Muscle layer of duodenum (tissue), 2 donors: ENCODE measurements around the gene PDE6C.

ENCODE experiments used
- H3K27ac ChIP-seq: one replicate; pipeline ENCODE4 v1.7.0; 2013; ENCODE audit warnings: mild to moderate bottlenecking, low read length
- H3K27me3 ChIP-seq: one replicate; pipeline ENCODE4 v1.7.0; 2013; ENCODE audit warnings: low read depth, mild to moderate bottlenecking, control low read depth, low read length
- H3K36me3 ChIP-seq, 2 donors: one replicate each; pipeline ENCODE4 v1.7.0; 2013; ENCODE audit warnings: low read length in 2 of 2, control low read depth in 1 of 2, mild to moderate bottlenecking in 1 of 2; ENCODE audit not compliant: insufficient read depth in 2 of 2, control insufficient read depth in 1 of 2
- H3K4me1 ChIP-seq, 2 donors: one replicate each; pipeline ENCODE4 v1.7.0; 2013; ENCODE audit warnings: low read length in 2 of 2, mild to moderate bottlenecking in 2 of 2, control low read depth in 1 of 2, moderate library complexity in 1 of 2; ENCODE audit not compliant: insufficient read depth in 2 of 2, control insufficient read depth in 1 of 2
- H3K4me3 ChIP-seq, 2 donors: one replicate each; pipeline ENCODE4 v1.7.0; 2013; ENCODE audit warnings: low read length in 2 of 2, low read depth in 1 of 2, mild to moderate bottlenecking in 1 of 2
- H3K9me3 ChIP-seq, 2 donors: one replicate each; pipeline ENCODE4 v1.7.0; 2013; ENCODE audit warnings: low read length in 2 of 2, control low read depth in 1 of 2, mild to moderate bottlenecking in 1 of 2; ENCODE audit not compliant: control insufficient read depth in 1 of 2
- donor health status: healthy.

Gene PDE6C

DNA sequence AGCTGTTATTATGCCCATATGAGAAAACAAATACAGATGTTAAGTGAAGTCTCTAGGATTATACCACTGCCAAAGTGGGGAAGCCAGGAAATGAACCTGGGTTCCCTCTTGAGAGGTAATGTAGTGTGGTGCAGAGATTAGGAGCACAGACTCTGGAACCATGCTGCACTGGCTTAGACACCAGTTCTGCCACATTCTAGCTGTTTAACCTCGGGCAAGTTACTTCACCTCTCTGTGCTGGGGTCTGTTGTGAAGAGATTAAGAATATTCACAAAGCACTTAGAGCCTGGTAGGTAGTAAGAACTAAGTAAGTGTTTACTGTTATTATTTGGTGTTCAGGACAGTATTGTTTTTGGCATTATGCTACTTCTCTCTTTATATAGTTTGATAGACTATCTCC is 41.9 kb downstream of the PDE6C start:
- Histone ChIP-seq H3K27me3 (no peaks in the 10 kb centered on the region), H3K27ac (no peak overlapping the region), H3K36me3 (no peaks in the 10 kb centered on the region), H3K4me3 (no peak overlapping the region), H3K4me1 (no peaks in the 10 kb centered on the region), H3K9me3 (no peaks in the 10 kb centered on the region)

- no peaks in the 10 kb centered on the region for H3K27me3 ChIP-seq
- H3K4me3 ChIP-seq = no peak overlapping the region
- no peaks in the 10 kb centered on the region for H3K9me3 ChIP-seq
- H3K27ac ChIP-seq = no peak overlapping the region
- H3K4me1 ChIP-seq = no peaks in the 10 kb centered on the region
- H3K36me3 ChIP-seq = peaks cover 0 to 13% of the 10 kb centered on the region in 2 donors
Measured at GRCh38 chr10:93656155-93656554, 43.8 kb downstream of the PDE6C start.

DNA sequence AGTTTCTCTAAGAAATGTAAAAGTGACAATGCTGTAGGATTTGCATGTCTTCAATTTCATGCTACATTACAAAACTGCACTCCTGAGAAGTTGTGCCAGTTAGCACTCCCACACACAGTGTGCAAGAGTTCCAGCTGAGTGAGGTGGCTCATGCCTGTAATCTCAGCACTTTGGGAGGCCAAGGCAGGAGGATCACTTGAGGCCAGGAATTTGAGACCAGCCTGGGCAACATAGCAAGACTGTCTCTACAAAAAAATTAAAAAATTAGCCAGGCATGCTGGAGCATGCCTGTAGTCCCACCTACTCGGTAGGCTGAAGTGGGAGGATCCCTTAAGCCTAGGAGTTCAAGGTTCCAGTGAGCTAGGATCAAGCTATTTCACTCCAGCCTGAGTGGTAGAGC is 45.4 kb downstream of the PDE6C start:
- H3K9me3 ChIP-seq = no peaks in the 10 kb centered on the region
- H3K4me1 ChIP-seq = no peaks in the 10 kb centered on the region
- H3K4me3 ChIP-seq = no peak overlapping the region
- H3K36me3 ChIP-seq = peaks cover 0 to 15% of the 10 kb centered on the region in 2 donors
- H3K27ac ChIP-seq = no peak overlapping the region
- H3K27me3 ChIP-seq = no peaks in the 10 kb centered on the region

DNA sequence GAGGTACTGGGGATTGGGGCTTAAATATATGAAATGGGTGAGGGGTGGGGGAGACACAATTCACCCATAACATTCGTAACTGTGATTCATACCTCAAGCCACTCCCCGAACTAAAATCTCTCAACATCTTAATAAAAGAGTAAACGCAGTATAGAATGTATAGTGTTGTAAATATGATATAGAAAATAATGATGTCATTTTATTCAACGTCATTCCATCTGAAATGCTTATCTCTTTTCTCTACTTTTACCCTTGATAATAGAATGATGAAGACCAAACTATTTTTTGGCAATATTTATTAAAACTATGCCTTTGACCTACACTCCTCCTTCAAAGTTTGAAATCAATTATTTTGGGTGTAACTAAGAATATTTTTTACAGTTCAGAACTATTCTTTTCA is 53.7 kb downstream of the PDE6C start:
- Histone ChIP-seq H3K27me3 (no peaks in the 10 kb centered on the region), H3K4me3 (no peak overlapping the region), H3K4me1 (no peaks in the 10 kb centered on the region), H3K9me3 (no peaks in the 10 kb centered on the region), H3K27ac (no peak overlapping the region), H3K36me3 (peaks cover 30 to 59% of the 10 kb centered on the region in 2 donors)

DNA sequence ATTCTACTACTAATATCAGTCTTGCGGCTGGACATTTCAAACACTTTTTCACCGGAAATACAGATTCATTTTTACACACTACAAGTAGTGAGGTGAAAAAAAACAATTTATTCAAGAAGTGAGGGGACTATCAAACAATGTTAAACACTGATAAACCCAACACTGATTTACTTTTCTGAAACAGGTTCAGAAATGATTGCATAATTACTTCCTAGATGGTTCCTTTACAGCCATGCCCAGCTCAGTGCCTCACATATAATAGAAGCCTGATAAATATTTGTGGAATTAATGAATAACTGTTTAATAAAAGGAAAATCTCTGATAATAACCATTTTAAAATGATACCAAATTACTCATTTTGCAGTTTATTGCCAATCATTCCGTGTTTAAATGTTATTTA is 55.5 kb downstream of the PDE6C start:
- Histone ChIP-seq H3K27me3 (no peaks in the 10 kb centered on the region), H3K9me3 (no peaks in the 10 kb centered on the region), H3K4me3 (no peak overlapping the region), H3K4me1 (no peaks in the 10 kb centered on the region), H3K27ac (no peak overlapping the region), H3K36me3 (peaks cover 30 to 57% of the 10 kb centered on the region in 2 donors)

DNA sequence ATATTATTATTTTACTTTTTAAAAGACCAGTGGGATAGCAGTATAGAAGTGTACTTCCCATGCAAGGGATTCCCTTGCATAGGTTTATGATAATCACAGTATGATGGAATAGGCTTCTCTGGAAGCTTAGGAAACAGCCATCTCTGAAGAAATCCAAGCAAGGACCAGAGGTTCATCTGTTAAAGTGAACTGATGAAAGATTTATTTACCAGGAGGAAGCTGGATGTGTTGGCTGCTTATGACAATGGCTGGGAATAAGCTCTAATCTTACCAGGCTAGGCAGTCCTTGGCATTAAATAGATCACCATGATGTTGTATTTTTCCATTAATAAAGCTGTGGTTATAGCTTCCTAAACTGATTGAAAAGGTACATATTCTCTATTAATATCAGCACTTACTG is 58.0 kb downstream of the PDE6C start:
- Histone ChIP-seq H3K9me3 (no peaks in the 10 kb centered on the region), H3K27me3 (no peaks in the 10 kb centered on the region), H3K36me3 (peaks cover 42 to 68% of the 10 kb centered on the region in 2 donors), H3K4me1 (no peaks in the 10 kb centered on the region), H3K4me3 (no peak overlapping the region), H3K27ac (no peak overlapping the region)

DNA sequence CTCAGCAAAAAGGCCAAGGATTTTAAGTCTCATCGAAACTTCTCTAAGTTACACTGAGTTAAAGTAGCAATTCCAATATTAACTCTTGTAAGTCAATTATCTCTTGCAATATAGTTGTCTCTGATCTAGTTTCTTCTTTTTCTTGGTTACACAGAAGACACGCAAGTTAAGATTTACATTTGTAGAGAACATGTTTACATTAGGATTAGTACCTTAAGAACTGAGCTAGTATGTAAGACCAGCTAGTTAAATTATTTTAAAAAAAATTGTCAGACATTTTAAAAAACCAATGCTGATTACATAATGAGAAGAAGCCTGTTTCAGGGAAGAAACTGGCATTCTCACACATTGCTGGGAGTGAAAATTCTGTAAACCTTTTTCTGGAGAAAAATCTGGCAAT is 58.7 kb downstream of the PDE6C start:
- no peak overlapping the region for H3K4me3 ChIP-seq
- no peak overlapping the region for H3K27ac ChIP-seq
- no peaks in the 10 kb centered on the region for H3K27me3 ChIP-seq
- H3K4me1 ChIP-seq = no peaks in the 10 kb centered on the region
- no peaks in the 10 kb centered on the region for H3K9me3 ChIP-seq
- peaks cover 42 to 68% of the 10 kb centered on the region in 2 donors for H3K36me3 ChIP-seq

- no peak overlapping the region for H3K4me3 ChIP-seq
- H3K27ac ChIP-seq = no peak overlapping the region
- peaks cover 36 to 62% of the 10 kb centered on the region in 2 donors for H3K36me3 ChIP-seq
- H3K9me3 ChIP-seq = no peaks in the 10 kb centered on the region
- H3K4me1 ChIP-seq = no peaks in the 10 kb centered on the region
- no peaks in the 10 kb centered on the region for H3K27me3 ChIP-seq
Measured at GRCh38 chr10:93672022-93672678, 59.8 kb downstream of the PDE6C start.

DNA sequence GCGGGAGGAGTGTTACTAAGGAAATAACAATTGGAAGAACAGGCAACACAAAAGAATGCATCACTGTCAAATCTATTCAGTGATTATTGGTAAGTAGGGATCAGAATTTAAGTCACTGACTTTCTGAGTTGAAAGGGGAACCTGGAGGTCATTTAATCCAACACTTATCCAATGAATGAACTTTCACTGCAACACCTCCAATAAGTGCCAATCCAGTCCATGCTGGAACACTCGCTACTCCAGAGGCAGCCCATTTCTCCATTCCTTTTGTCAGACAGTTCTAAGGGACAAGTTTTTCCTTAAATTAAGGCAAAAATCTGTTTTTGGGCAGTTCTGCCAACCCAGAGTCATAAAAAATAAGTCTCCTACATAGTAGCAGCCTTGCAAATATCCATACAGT is 60.6 kb downstream of the PDE6C start:
- no peaks in the 10 kb centered on the region for H3K9me3 ChIP-seq
- peaks cover 33 to 63% of the 10 kb centered on the region in 2 donors for H3K36me3 ChIP-seq
- no peaks in the 10 kb centered on the region for H3K27me3 ChIP-seq
- no peak overlapping the region for H3K4me3 ChIP-seq
- no peaks in the 10 kb centered on the region for H3K4me1 ChIP-seq
- no peak overlapping the region for H3K27ac ChIP-seq

DNA sequence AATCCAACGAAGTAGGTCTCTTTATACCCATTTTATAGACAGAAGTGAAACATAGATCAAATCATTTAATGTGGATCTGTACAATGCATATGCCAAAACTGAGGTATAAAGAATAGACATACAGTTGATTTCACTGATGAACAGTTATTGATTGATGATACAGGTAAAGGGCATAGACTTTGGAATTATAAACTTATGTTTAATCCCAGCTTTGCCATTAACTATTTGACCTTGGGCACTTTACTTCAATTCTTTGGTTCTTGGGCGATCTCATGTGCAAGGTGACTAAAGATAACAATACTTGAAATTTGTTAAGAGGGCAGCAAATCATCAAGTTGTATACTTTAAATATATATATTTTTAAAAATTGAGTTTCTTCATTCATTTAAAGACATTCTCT is 61.5 kb downstream of the PDE6C start:
- Histone ChIP-seq H3K27ac (no peak overlapping the region), H3K9me3 (no peaks in the 10 kb centered on the region), H3K27me3 (no peaks in the 10 kb centered on the region), H3K4me1 (no peaks in the 10 kb centered on the region), H3K4me3 (no peak overlapping the region), H3K36me3 (peaks cover 36 to 63% of the 10 kb centered on the region in 2 donors)

GRCh38 chr10:93678386-93678785 is 66.0 kb downstream of the PDE6C start:
- H3K27me3 ChIP-seq = no peaks in the 10 kb centered on the region
- no peak overlapping the region for H3K4me3 ChIP-seq
- H3K36me3 ChIP-seq = peaks cover 33 to 58% of the 10 kb centered on the region in 2 donors
- H3K27ac ChIP-seq = no peak overlapping the region
- H3K9me3 ChIP-seq = no peaks in the 10 kb centered on the region
- H3K4me1 ChIP-seq = no peaks in the 10 kb centered on the region
